HG03095 (cell line): ENCODE results near the gene PACC1.
"Not testable (repeated sequence)": the region's sequence is repeated elsewhere in the genome, so short reads cannot be mapped to it uniquely, and the experiment has no call there.

Source experiments
- ATAC-seq: cut with Tn5 transposase; IDR thresholded peaks from one replicate; pipeline ENCODE4 v1.9.1; 2021; ENCODE audit warnings: moderate library complexity; ENCODE audit not compliant: unreplicated experiment

The PACC1 gene

GRCh38 chr1:212344905-212345304 is 69.8 kb downstream of the PACC1 start:
- no peak for ATAC-seq

GRCh38 chr1:212341090-212341489 is 73.6 kb downstream of the PACC1 start:
- ATAC-seq: no peak

- ATAC-seq: no peak
These were observed 85.6 kb downstream of the PACC1 start for GRCh38 chr1:212329105-212329504.

- ATAC-seq: no peak
These were observed 86.4 kb downstream of the PACC1 start for GRCh38 chr1:212328248-212328647.

GRCh38 chr1:212326541-212326940 is 88.1 kb downstream of the PACC1 start:
- ATAC-seq: no peak

GRCh38 chr1:212323066-212323465 is 91.6 kb downstream of the PACC1 start:
- ATAC-seq: no peak

GRCh38 chr1:212321031-212321430 is 93.7 kb downstream of the PACC1 start:
- ATAC-seq: not testable (repeated sequence)

GRCh38 chr1:212317916-212318315 is 96.8 kb downstream of the PACC1 start:
- ATAC-seq: no peak

- ATAC-seq: no peak
These were observed 98.8 kb downstream of the PACC1 start for GRCh38 chr1:212315907-212316306.

- ATAC-seq: no peak
These were observed 99.5 kb downstream of the PACC1 start for GRCh38 chr1:212315184-212315583.
